ENCODE data around the gene ZNF853. TPM values are rescaled to one million over a fixed set of nuclear protein-coding genes. Genes with fewer than 3 reads are reported as not detected.

The ZNF853 gene
- total and polyA plus RNA-seq, 2 experiments from 2014 or later = 8.0 to 9.8 TPM

GRCh38 chr7:6608794-6609193, 6.6 kb upstream of the ZNF853 start:
- no peak for DNase-seq (ENCODE audit: low spot score)
- no peaks in the 10 kb centered on the region for H3K36me3 ChIP-seq (replicated peaks; ENCODE audit: insufficient read depth, low read depth)
- WGBS (ENCODE audit: low lambda C conversion rate, missing lambda C conversion rate) = 98% methylated on average over 12 of the region's 12 CpGs

GRCh38 chr7:6612819-6613218, 2.6 kb upstream of the ZNF853 start:
- Histone ChIP-seq H3K9me2 (replicated peaks; ENCODE audit: insufficient read depth) (no peaks in the 10 kb centered on the region), H3K9me3 (ENCODE audit: low read depth) (no peaks in the 10 kb centered on the region), H3K27ac (no peak overlapping the region), H3K4me1 (ENCODE audit: insufficient read depth) (no peaks in the 10 kb centered on the region), H3K4me2 (no peak overlapping the region), H3K79me2 (no peaks in the 10 kb centered on the region), H3K27me3 (no peaks in the 10 kb centered on the region), H3K4me3 (no peak overlapping the region), H3K36me3 (replicated peaks; ENCODE audit: insufficient read depth, low read depth) (no peaks in the 10 kb centered on the region), H2AFZ (no peak overlapping the region), H4K20me1 (ENCODE audit: insufficient read depth, poor library complexity, severe bottlenecking) (no peaks in the 10 kb centered on the region)
- TF ChIP-seq CTCF (IDR thresholded peaks at IDR 0.05; ENCODE audit: poor library complexity) = no peak
- TF ChIP-seq EZH2 (IDR thresholded peaks at IDR 0.05; ENCODE audit: borderline replicate concordance) = no peak
- no peak for TF ChIP-seq EZH2phosphoT487 (IDR thresholded peaks at IDR 0.05; ENCODE audit: low read depth, severe bottlenecking, unreplicated experiment)
- no peak for DNase-seq (ENCODE audit: low spot score)
- WGBS (ENCODE audit: low lambda C conversion rate, missing lambda C conversion rate) = 86% methylated on average over 7 of the region's 7 CpGs

More at GRCh38 chr7:6608794-6609193, 6.6 kb upstream of the ZNF853 start:
- Histone ChIP-seq H3K9me2 (replicated peaks; ENCODE audit: insufficient read depth) (no peaks in the 10 kb centered on the region), H4K20me1 (ENCODE audit: insufficient read depth, poor library complexity, severe bottlenecking) (no peaks in the 10 kb centered on the region), H3K4me2 (no peak overlapping the region), H3K79me2 (no peaks in the 10 kb centered on the region), H3K4me1 (ENCODE audit: insufficient read depth) (no peaks in the 10 kb centered on the region), H3K9me3 (ENCODE audit: low read depth) (no peaks in the 10 kb centered on the region), H3K4me3 (no peak overlapping the region), H3K27me3 (no peaks in the 10 kb centered on the region), H3K27ac (no peak overlapping the region), H2AFZ (no peak overlapping the region)
- TF ChIP-seq EZH2 (IDR thresholded peaks at IDR 0.05; ENCODE audit: borderline replicate concordance) (no peak), EZH2phosphoT487 (IDR thresholded peaks at IDR 0.05; ENCODE audit: low read depth, severe bottlenecking, unreplicated experiment) (no peak), CTCF (IDR thresholded peaks at IDR 0.05; ENCODE audit: poor library complexity) (no peak)

GRCh38 chr7:6613706-6614105, 1.7 kb upstream of the ZNF853 start:
- H4K20me1 ChIP-seq (ENCODE audit: insufficient read depth, poor library complexity, severe bottlenecking) = no peaks in the 10 kb centered on the region
- DNase-seq (ENCODE audit: low spot score) = no peak
- H3K4me2 ChIP-seq = no peak overlapping the region
- H3K36me3 ChIP-seq (replicated peaks; ENCODE audit: insufficient read depth, low read depth) = no peaks in the 10 kb centered on the region
- no peaks in the 10 kb centered on the region for H3K79me2 ChIP-seq
- H3K9me3 ChIP-seq (ENCODE audit: low read depth) = no peaks in the 10 kb centered on the region
- H3K4me3 ChIP-seq = no peak overlapping the region
- TF ChIP-seq EZH2phosphoT487 (IDR thresholded peaks at IDR 0.05; ENCODE audit: low read depth, severe bottlenecking, unreplicated experiment) (no peak), CTCF (IDR thresholded peaks at IDR 0.05; ENCODE audit: poor library complexity) (no peak), EZH2 (IDR thresholded peaks at IDR 0.05; ENCODE audit: borderline replicate concordance) (no peak)
- H3K9me2 ChIP-seq (replicated peaks; ENCODE audit: insufficient read depth) = no peaks in the 10 kb centered on the region
- no peaks in the 10 kb centered on the region for H3K4me1 ChIP-seq (ENCODE audit: insufficient read depth)
- H2AFZ ChIP-seq = no peak overlapping the region
- no peaks in the 10 kb centered on the region for H3K27me3 ChIP-seq
- WGBS (ENCODE audit: low lambda C conversion rate, missing lambda C conversion rate) = 42% methylated on average over 2 of the region's 2 CpGs
- H3K27ac ChIP-seq = no peak overlapping the region

Data from hepatocyte (in vitro differentiated cells).